K562 (cell line): ENCODE data around the gene APOBEC3G. TPM values are rescaled to one million over a fixed set of nuclear protein-coding genes. Genes with fewer than 3 reads are reported as not detected.

Source experiments
- ATAC-seq: fragments of 200-7000 bp; cut with Tn5 transposase; 3 replicates; pipeline ENCODE4 v1.9.1; 2020; ENCODE audit warnings: moderate library complexity
- BruUV-seq: library from RNA; stranded (reverse); fragments of 400-500 nt; replicated peaks from 2 replicates; lab custom pipeline; 2021; lab: Mats Ljungman, UMichigan
- CTCF ChIA-PET: fragments of 300-600 bp; formaldehyde crosslinking; extraction: SDS; loops from one replicate; lab custom pipeline; 2021; ENCODE audit warnings: low intra/inter-chr PET ratio; lab: Yijun Ruan, JAX
- POLR2A ChIA-PET: fragments of 300-600, 350-650 bp; sonication (Branson Sonifier 250); formaldehyde crosslinking; extraction: SDS; loops from one replicate; lab custom pipeline; 2021; ENCODE audit warnings: antibody characterized with exemption, inconsistent platforms; lab: Yijun Ruan, JAX
- DNase-seq, 4 experiments: peaks; one replicate each; pipeline versions ENCODE4 v3.0.0 to v3.0.0-alpha.2; 2011 to 2018; ENCODE audit warnings: low spot score in 3 of 4, mixed read lengths in 3 of 4; ENCODE audit errors: extremely low read depth in 1 of 4
- FAIRE-seq: peaks from 2 replicates; lab custom pipeline; 2011; peaks lifted over from hg19 to GRCh38; lab: Jason Lieb, UNC
- H2AFZ ChIP-seq: 2 replicates; pipeline ENCODE4 v1.6.0; 2011; ENCODE audit warnings: low read depth, low read length, control low read depth, inconsistent platforms
- H3K27ac ChIP-seq: fragments of 200-600 bp; 3 replicates; pipeline ENCODE4 v1.8.0; 2011; ENCODE audit warnings: low read depth, mild to moderate bottlenecking, control low read depth, inconsistent platforms, low read length, moderate library complexity, mixed read lengths; ENCODE audit errors: extremely low read depth
- H3K27me3 ChIP-seq, 2 experiments: fragments of 300-600 bp in 1 of 2; 2 replicates in 1 of 2; 3 replicates in 1 of 2; pipeline versions ENCODE4 v1.6.0 to v1.8.0; 2011; ENCODE audit warnings: inconsistent platforms in 2 of 2, low read length in 2 of 2, mild to moderate bottlenecking in 1 of 2, mixed read lengths in 1 of 2, moderate library complexity in 1 of 2; ENCODE audit not compliant: control insufficient read depth in 2 of 2, insufficient read depth in 2 of 2
- H3K36me3 ChIP-seq: fragments of 300-600 bp; 3 replicates; pipeline ENCODE4 v1.8.0; 2011; ENCODE audit warnings: mild to moderate bottlenecking, low read length, inconsistent platforms; ENCODE audit not compliant: control insufficient read depth, insufficient read depth
- H3K4me1 ChIP-seq, 2 experiments: fragments of 200-600 bp in 1 of 2; replicated peaks in 1 of 2; 2 replicates in 1 of 2; 3 replicates in 1 of 2; pipeline versions ENCODE4 v1.5.1 to v1.8.0; 2011; ENCODE audit warnings: inconsistent platforms in 2 of 2, low read length in 2 of 2, mild to moderate bottlenecking in 1 of 2, mixed read lengths in 1 of 2, moderate library complexity in 1 of 2; ENCODE audit not compliant: control insufficient read depth in 2 of 2, insufficient read depth in 2 of 2
- H3K4me2 ChIP-seq: 2 replicates; pipeline ENCODE4 v1.6.1; 2011; ENCODE audit warnings: low read length, control low read depth, inconsistent platforms, mixed read lengths; ENCODE audit not compliant: insufficient read depth
- H3K4me3 ChIP-seq: fragments of 200-600 bp; sonication (generic), shearing (Covaris generic); 2 replicates; pipeline ENCODE4 v1.5.1; 2016; ENCODE audit warnings: control low read depth, inconsistent platforms
- H3K79me2 ChIP-seq: fragments of 200-600 bp; 3 replicates; pipeline ENCODE4 v1.8.0; 2011; ENCODE audit warnings: low read length, inconsistent platforms; ENCODE audit not compliant: control insufficient read depth, insufficient read depth
- H3K9ac ChIP-seq, 2 experiments: 2 replicates each; pipeline versions ENCODE4 v1.6.0 to v1.6.1; 2011; ENCODE audit warnings: low read depth in 2 of 2, low read length in 2 of 2, control low read depth in 1 of 2, inconsistent platforms in 1 of 2, mild to moderate bottlenecking in 1 of 2, mixed read lengths in 1 of 2; ENCODE audit not compliant: insufficient read depth in 1 of 2
- H3K9me1 ChIP-seq: one replicate; pipeline ENCODE4 v1.6.0; 2011; ENCODE audit warnings: inconsistent platforms, mild to moderate bottlenecking, low read length, moderate library complexity; ENCODE audit not compliant: control insufficient read depth, insufficient read depth
- H3K9me3 ChIP-seq: replicated peaks from 2 replicates; pipeline ENCODE4 v1.5.1; 2011; ENCODE audit warnings: low read depth, low read length, inconsistent platforms; ENCODE audit not compliant: control insufficient read depth, insufficient read depth
- H4K20me1 ChIP-seq: replicated peaks from 2 replicates; pipeline ENCODE4 v1.6.1; 2011; ENCODE audit warnings: low read length, inconsistent platforms, mixed read lengths; ENCODE audit not compliant: control insufficient read depth, insufficient read depth
- BRF2 ChIP-seq: IDR thresholded peaks from 3 replicates; pipeline ENCODE4 v1.6.1; 2011; ENCODE audit warnings: borderline replicate concordance, mild to moderate bottlenecking; ENCODE audit not compliant: insufficient read length, insufficient read depth
- CLOCK ChIP-seq: fragments of 250-450 bp; sonication (Bioruptor Pico); IDR thresholded peaks from 2 replicates; pipeline ENCODE4 v1.4.0; 2020; ENCODE audit warnings: mild to moderate bottlenecking, moderate library complexity, borderline replicate concordance
- EGR1 ChIP-seq: fragments of 450-650 bp; conservative IDR thresholded peaks from 2 replicates; pipeline ENCODE4 v1.6.1; 2017; ENCODE audit warnings: mild to moderate bottlenecking
- MEF2A ChIP-seq: IDR thresholded peaks from 2 replicates; pipeline ENCODE4 v1.6.1; 2011; ENCODE audit warnings: low read depth, mild to moderate bottlenecking, low read length, moderate library complexity; ENCODE audit not compliant: control insufficient read depth
- MTA3 ChIP-seq: fragments of 450-650 bp; formaldehyde crosslinking; IDR thresholded peaks from 2 replicates; pipeline ENCODE4 v1.6.1; 2017; ENCODE audit warnings: mild to moderate bottlenecking, borderline replicate concordance
- PHB ChIP-seq: fragments of 250-450 bp; sonication (Bioruptor Pico); IDR thresholded peaks from 2 replicates; pipeline ENCODE4 v1.5.0; 2021
- SIX5 ChIP-seq, 2 experiments: IDR thresholded peaks; 2 replicates each; pipeline ENCODE4 v1.6.1; 2011; ENCODE audit warnings: low read length in 2 of 2, borderline replicate concordance in 1 of 2, low read depth in 1 of 2, mild to moderate bottlenecking in 1 of 2, moderate library complexity in 1 of 2; ENCODE audit not compliant: insufficient read depth in 1 of 2
- ZBTB8A ChIP-seq: fragments of 450-650 bp; IDR thresholded peaks from 2 replicates; pipeline ENCODE4 v1.6.1; 2018; ENCODE audit warnings: mild to moderate bottlenecking, moderate library complexity; ENCODE audit not compliant: partially characterized antibody
- ZNF512 ChIP-seq: IDR thresholded peaks from 2 replicates; pipeline ENCODE4 v1.6.1; 2016; ENCODE audit warnings: missing genetic modification characterization, missing compliant biosample characterization
- ZNF639 ChIP-seq, 2 experiments: fragments of 200-800 bp in 1 of 2; sonication (Bioruptor generic) in 1 of 2; sonication (generic) in 1 of 2; formaldehyde crosslinking in 1 of 2; IDR thresholded peaks in 1 of 2; conservative IDR thresholded peaks in 1 of 2; 2 replicates each; pipeline versions ENCODE4 v1.5.0 to v1.6.1; 2016 to 2020; ENCODE audit warnings: missing compliant biosample characterization in 1 of 2, missing genetic modification characterization in 1 of 2, missing genetic modification reagents in 1 of 2
- ZNF830 ChIP-seq: fragments of 250-450 bp; sonication (Bioruptor Pico); IDR thresholded peaks from 2 replicates; pipeline ENCODE4 v1.5.0; 2021; ENCODE audit warnings: mild to moderate bottlenecking
- whole genome bisulfite sequencing: fragments of 100-300 bp; shearing (Covaris generic); methylation state at CpG from one replicate; pipeline ENCODE4 v1.1.6; 2016; ENCODE audit warnings: low coverage, mixed read lengths; ENCODE audit not compliant: insufficient coverage; ENCODE audit errors: missing lambda C conversion rate; 5-methylcytosine and 5-hydroxymethylcytosine counted together
- in situ Hi-C: fragments of 300-500 bp; cut with MboI; formaldehyde crosslinking; loops from 4 replicates; pipeline ENCODE4 v1.15.0; 2018; ENCODE audit warnings: inconsistent platforms, mixed read lengths
- intact Hi-C: fragments of 100-400 bp; cut with micrococcal nuclease; formaldehyde crosslinking; loops from 2 replicates; pipeline ENCODE4 v1.14.2; 2022
- polyA plus RNA-seq, 8 experiments: library from polyadenylated mRNA; depleted of rRNA in 4 of 8; stranded (reverse) in 5 of 8; unstranded in 3 of 8; fragments of >200 nt; fragmentation: Nextera tagmentation in 2 of 8; fragmentation: Illumina TruSeq in 1 of 8; extraction: Ambion mirVana in 2 of 8; extraction: Trizol in 1 of 8; gene quantifications; 2 replicates each; pipeline versions ENCODE4 v1.2.1 to v1.2.3, GENCODE V29; 2011 to 2014; ENCODE audit warnings: inconsistent platforms in 1 of 8, missing spikeins in 1 of 8
- total RNA-seq, 7 experiments: library from RNA; depleted of rRNA in 6 of 7; stranded (reverse); fragments of >200 nt in 6 of 7; fragmentation: Illumina TruSeq in 2 of 7; extraction: Trizol in 2 of 7; gene quantifications; 2 replicates each; pipeline versions ENCODE4 v1.2.1 to v1.2.3, GENCODE V29; 2011 to 2021; ENCODE audit warnings: low replicate concordance in 1 of 7

Gene APOBEC3G
- total and polyA plus RNA-seq, 9 of the 15 experiments (the other 6 are each of a cell fraction or from before 2014, with no cell fraction given): 5.2 to 20.8 (median 11.4) TPM

- intact Hi-C loops (no loop called here), in situ Hi-C loops (no loop called here)
- no TSS peak for BruUV-seq
- H2AFZ ChIP-seq: no peak overlapping the region
- WGBS: 60% methylated on average over 7 of the region's 9 CpGs
- peaks cover 4% of the 10 kb centered on the region; the same call in 2 of the 3 replicates for H3K79me2 ChIP-seq
- H3K9me3 ChIP-seq: no peaks in the 10 kb centered on the region
- no peak for FAIRE-seq
- no peaks in the 10 kb centered on the region for H4K20me1 ChIP-seq
- no peak overlapping the region for H3K27ac ChIP-seq
- no peaks in the 10 kb centered on the region; the same call in 2 of the 3 replicates for H3K36me3 ChIP-seq
- no peak for DNase-seq
- peaks cover 0 to 24% of the 10 kb centered on the region in 2 experiments; a peak in 4 of 5 replicates for H3K4me1 ChIP-seq
- H3K9me1 ChIP-seq: no peaks in the 10 kb centered on the region
- ChIA-PET POLR2A (interaction anchor here (0.6 kb wide), 1 partner anchor 12 kb away, joined by 3 read pairs; no protein-coding TSS in a partner anchor), CTCF (no interaction called here)
- no peak for ATAC-seq
- no peak overlapping the region for H3K4me2 ChIP-seq
- no peak for TF ChIP-seq CLOCK
- no peak for TF ChIP-seq MEF2A
- no peak for TF ChIP-seq ZNF639 (CRISPR knock-in tag; conservative IDR thresholded peaks at IDR 0.05 in 1 of 2, IDR thresholded peaks at IDR 0.05 in 1 of 2)
- TF ChIP-seq ZNF512 (tag): no peak
- no peak for TF ChIP-seq MTA3
- no peak for TF ChIP-seq BRF2
- no peak for TF ChIP-seq EGR1
- no peak for TF ChIP-seq ZBTB8A
- no peak for TF ChIP-seq SIX5 (IDR thresholded peaks at IDR 0.05; ENCODE audit: borderline replicate concordance in 1 of 2, insufficient read depth in 1 of 2, low read depth in 1 of 2, low read length in 2 of 2)
- no peak for TF ChIP-seq PHB (CRISPR knock-in tag)
- no peak for TF ChIP-seq ZNF830 (CRISPR knock-in tag)
- H3K27me3 ChIP-seq: no peaks in the 10 kb centered on the region
- no peak overlapping the region for H3K9ac ChIP-seq
- H3K4me3 ChIP-seq: no peak overlapping the region
Measured at GRCh38 chr22:39080052-39080762, 3.1 kb downstream of the APOBEC3G start.
